ENCODE measurements around the gene ANAPC15. TPM values are rescaled to one million over a fixed set of nuclear protein-coding genes. Genes with fewer than 3 reads are reported as not detected.

ANAPC15 gene
- total and polyA plus RNA-seq, 2 of the 13 experiments (the other 11 are each of a cell fraction or from before 2014, with no cell fraction given), result 18.8 to 25.7 TPM

- no peak for TF ChIP-seq PBX2 (CRISPR knock-in tag; IDR thresholded peaks at IDR 0.05)
- no peak for TF ChIP-seq THAP8 (CRISPR knock-in tag; IDR thresholded peaks at IDR 0.05; ENCODE audit: borderline replicate concordance)
- TF ChIP-seq AGO1 (IDR thresholded peaks at IDR 0.05; ENCODE audit: low read depth, low read length, poor library complexity, severe bottlenecking), result no peak
- TF ChIP-seq ZNF230 (CRISPR knock-in tag; IDR thresholded peaks at IDR 0.05), result no peak
- no peak for TF ChIP-seq ZNF343 (CRISPR knock-in tag; IDR thresholded peaks at IDR 0.05)
- no peak for TF ChIP-seq ZSCAN29 (CRISPR knock-in tag; conservative IDR thresholded peaks at IDR 0.05)
- TF ChIP-seq DNMT3B (CRISPR knock-in tag; conservative IDR thresholded peaks at IDR 0.05), result no peak
- TF ChIP-seq ZNF329 (CRISPR knock-in tag; IDR thresholded peaks at IDR 0.05; ENCODE audit: low read depth), result peak; percentile 60; the same call in 1 of the 2 replicates
- TF ChIP-seq, protein P1, sequence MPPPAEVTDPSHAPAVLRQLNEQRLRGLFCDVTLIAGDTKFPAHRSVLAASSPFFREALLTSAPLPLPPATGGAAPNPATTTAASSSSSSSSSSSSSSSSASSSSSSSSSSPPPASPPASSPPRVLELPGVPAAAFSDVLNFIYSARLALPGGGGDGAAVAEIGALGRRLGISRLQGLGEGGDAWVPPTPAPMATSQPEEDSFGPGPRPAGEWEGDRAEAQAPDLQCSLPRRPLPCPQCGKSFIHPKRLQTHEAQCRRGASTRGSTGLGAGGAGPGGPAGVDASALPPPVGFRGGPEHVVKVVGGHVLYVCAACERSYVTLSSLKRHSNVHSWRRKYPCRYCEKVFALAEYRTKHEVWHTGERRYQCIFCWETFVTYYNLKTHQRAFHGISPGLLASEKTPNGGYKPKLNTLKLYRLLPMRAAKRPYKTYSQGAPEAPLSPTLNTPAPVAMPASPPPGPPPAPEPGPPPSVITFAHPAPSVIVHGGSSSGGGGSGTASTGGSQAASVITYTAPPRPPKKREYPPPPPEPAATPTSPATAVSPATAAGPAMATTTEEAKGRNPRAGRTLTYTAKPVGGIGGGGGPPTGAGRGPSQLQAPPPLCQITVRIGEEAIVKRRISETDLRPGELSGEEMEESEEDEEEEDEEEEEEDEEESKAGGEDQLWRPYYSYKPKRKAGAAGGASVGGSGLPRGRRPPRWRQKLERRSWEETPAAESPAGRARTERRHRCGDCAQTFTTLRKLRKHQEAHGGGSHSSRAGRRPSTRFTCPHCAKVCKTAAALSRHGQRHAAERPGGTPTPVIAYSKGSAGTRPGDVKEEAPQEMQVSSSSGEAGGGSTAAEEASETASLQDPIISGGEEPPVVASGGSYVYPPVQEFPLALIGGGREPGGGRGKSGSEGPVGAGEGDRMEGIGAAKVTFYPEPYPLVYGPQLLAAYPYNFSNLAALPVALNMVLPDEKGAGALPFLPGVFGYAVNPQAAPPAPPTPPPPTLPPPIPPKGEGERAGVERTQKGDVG (CRISPR knock-in tag; IDR thresholded peaks at IDR 0.05; ENCODE audit: borderline replicate concordance), result no peak; the same call in 1 of the 2 replicates
- TF ChIP-seq, protein P2, sequence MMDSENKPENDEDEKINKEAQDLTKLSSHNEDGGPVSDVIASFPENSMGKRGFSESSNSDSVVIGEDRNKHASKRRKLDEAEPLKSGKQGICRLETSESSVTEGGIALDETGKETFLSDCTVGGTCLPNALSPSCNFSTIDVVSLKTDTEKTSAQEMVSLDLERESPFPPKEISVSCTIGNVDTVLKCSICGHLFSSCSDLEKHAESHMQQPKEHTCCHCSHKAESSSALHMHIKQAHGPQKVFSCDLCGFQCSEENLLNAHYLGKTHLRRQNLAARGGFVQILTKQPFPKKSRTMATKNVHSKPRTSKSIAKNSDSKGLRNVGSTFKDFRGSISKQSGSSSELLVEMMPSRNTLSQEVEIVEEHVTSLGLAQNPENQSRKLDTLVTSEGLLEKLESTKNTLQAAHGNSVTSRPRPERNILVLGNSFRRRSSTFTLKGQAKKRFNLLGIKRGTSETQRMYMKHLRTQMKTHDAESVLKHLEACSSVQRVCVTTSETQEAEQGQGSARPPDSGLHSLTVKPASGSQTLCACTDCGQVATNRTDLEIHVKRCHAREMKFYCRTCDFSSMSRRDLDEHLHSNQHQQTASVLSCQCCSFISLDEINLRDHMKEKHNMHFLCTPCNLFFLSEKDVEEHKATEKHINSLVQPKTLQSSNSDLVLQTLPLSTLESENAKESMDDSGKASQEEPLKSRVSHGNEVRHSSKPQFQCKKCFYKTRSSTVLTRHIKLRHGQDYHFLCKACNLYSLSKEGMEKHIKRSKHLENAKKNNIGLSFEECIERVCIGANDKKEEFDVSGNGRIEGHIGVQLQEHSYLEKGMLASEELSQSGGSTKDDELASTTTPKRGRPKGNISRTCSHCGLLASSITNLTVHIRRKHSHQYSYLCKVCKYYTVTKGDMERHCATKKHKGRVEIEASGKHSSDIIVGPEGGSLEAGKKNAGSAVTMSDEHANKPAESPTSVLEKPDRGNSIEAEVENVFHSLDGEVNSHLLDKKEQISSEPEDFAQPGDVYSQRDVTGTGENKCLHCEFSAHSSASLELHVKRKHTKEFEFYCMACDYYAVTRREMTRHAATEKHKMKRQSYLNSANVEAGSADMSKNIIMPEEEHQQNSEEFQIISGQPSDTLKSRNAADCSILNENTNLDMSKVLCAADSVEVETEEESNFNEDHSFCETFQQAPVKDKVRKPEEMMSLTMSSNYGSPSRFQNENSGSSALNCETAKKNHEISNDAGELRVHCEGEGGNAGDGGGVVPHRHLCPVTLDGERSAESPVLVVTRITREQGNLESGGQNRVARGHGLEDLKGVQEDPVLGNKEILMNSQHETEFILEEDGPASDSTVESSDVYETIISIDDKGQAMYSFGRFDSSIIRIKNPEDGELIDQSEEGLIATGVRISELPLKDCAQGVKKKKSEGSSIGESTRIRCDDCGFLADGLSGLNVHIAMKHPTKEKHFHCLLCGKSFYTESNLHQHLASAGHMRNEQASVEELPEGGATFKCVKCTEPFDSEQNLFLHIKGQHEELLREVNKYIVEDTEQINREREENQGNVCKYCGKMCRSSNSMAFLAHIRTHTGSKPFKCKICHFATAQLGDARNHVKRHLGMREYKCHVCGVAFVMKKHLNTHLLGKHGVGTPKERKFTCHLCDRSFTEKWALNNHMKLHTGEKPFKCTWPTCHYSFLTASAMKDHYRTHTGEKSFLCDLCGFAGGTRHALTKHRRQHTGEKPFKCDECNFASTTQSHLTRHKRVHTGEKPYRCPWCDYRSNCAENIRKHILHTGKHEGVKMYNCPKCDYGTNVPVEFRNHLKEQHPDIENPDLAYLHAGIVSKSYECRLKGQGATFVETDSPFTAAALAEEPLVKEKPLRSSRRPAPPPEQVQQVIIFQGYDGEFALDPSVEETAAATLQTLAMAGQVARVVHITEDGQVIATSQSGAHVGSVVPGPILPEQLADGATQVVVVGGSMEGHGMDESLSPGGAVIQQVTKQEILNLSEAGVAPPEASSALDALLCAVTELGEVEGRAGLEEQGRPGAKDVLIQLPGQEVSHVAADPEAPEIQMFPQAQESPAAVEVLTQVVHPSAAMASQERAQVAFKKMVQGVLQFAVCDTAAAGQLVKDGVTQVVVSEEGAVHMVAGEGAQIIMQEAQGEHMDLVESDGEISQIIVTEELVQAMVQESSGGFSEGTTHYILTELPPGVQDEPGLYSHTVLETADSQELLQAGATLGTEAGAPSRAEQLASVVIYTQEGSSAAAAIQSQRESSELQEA (CRISPR knock-in tag; IDR thresholded peaks at IDR 0.05; ENCODE audit: not compliant biosample characterization), result no peak
- peak; percentile 46 for TF ChIP-seq HNRNPLL (IDR thresholded peaks at IDR 0.05; ENCODE audit: low read depth, low read length, poor library complexity, severe bottlenecking)
- peak; percentile 35 for TF ChIP-seq TEAD3 (CRISPR knock-in tag; optimal IDR thresholded peaks at IDR 0.05; ENCODE audit: borderline replicate concordance)
- no peak for TF ChIP-seq ZNF530 (CRISPR knock-in tag; IDR thresholded peaks at IDR 0.05; ENCODE audit: low read depth)
- TF ChIP-seq HNRNPH1 (optimal IDR thresholded peaks at IDR 0.05; ENCODE audit: low read depth, low read length), result no peak
Measured at GRCh38 chr11:72102946-72103753, 9.3 kb downstream of the ANAPC15 start, which contains the start of gene LAMTOR1 (continued).
